ENCODE measurements around the gene NPTX2.

The NPTX2 gene

DNA sequence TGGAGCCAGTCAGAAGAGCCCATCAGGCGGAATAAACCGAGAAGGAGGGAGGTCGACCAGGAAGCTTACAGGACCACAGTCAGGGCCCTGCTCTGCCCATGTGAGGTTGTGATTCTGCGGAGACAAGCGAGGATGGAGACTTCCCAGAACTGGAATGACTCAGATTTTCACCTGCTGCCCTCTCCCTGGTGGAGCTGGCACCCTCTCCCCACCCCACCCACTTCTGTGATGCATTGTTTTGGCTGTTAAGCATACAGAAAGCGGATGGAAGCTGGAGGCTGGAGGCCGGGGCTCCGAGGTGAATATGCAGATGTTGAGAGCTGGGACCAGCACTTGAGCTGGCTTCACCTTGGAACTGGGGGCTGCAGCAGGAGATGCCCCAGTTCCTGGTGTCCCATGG, 57.4 kb downstream of the NPTX2 start:
- Histone ChIP-seq H3K4me3 (ENCODE audit: low read depth, low read length) (no peak overlapping the region), H3K9me3 (ENCODE audit: control insufficient read depth, insufficient read depth, low read depth, low read length) (peaks cover 11% of the 10 kb centered on the region), H3K27me3 (ENCODE audit: control insufficient read depth, insufficient read depth, low read length) (peaks cover 37% of the 10 kb centered on the region), H3K9ac (ENCODE audit: low read length) (no peak overlapping the region), H3K27ac (ENCODE audit: low read depth, low read length) (no peak overlapping the region), H3K4me1 (ENCODE audit: control insufficient read depth, insufficient read depth, low read length) (no peaks in the 10 kb centered on the region), H3K36me3 (ENCODE audit: control insufficient read depth, insufficient read depth, low read length) (no peaks in the 10 kb centered on the region)

DNA sequence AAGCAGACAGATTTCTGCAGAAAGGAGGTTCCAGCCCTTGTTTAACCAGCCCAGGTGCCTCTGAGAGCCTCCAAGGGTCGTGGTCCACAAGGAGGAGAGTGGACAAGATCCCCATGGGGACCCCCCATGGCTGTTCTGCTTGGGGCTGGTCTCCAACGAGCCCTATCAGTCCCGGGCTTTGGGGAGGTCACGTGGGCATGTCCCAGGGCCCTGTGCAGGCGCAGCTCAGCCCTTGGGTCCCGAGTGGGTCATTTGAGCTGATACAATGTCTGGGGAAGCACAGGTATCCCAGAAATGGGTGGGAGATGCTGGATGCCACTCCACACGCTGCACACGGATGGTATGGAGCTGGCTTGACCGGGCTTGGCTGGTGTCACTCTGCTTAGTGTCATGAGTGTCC, 57.8 kb downstream of the NPTX2 start:
- Histone ChIP-seq H3K27me3 (ENCODE audit: control insufficient read depth, insufficient read depth, low read length) (peaks cover 33% of the 10 kb centered on the region), H3K27ac (ENCODE audit: low read depth, low read length) (no peak overlapping the region), H3K36me3 (ENCODE audit: control insufficient read depth, insufficient read depth, low read length) (no peaks in the 10 kb centered on the region), H3K4me1 (ENCODE audit: control insufficient read depth, insufficient read depth, low read length) (no peaks in the 10 kb centered on the region), H3K9me3 (ENCODE audit: control insufficient read depth, insufficient read depth, low read depth, low read length) (peaks cover 11% of the 10 kb centered on the region), H3K9ac (ENCODE audit: low read length) (no peak overlapping the region), H3K4me3 (ENCODE audit: low read depth, low read length) (no peak overlapping the region)

DNA sequence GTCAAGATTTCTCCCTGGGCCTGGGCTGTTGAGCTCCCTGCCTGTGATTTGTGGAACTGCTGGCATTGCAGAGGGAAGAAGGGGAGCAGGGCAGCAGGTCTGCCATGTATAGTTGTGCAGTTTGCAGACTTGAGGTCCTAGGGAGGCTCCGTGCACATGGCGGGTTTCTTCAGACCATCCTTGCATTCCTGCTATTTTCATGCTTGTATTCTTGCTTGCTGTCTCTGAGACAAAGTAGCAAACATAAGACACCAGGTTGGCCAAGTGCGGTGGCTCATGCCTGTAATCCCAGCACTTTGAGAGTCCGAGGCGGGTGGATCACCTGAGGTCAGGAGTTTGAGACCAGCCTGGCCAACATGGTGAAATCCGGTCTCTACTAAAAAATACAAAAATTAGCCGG, 61.1 kb downstream of the NPTX2 start:
- Histone ChIP-seq H3K9ac (ENCODE audit: low read length) (no peak overlapping the region), H3K9me3 (ENCODE audit: control insufficient read depth, insufficient read depth, low read depth, low read length) (peaks cover 2% of the 10 kb centered on the region; the same call in 1 of the 2 replicates), H3K36me3 (ENCODE audit: control insufficient read depth, insufficient read depth, low read length) (no peaks in the 10 kb centered on the region), H3K27me3 (ENCODE audit: control insufficient read depth, insufficient read depth, low read length) (peaks cover 8% of the 10 kb centered on the region; the same call in 1 of the 2 replicates), H3K4me3 (ENCODE audit: low read depth, low read length) (no peak overlapping the region), H3K4me1 (ENCODE audit: control insufficient read depth, insufficient read depth, low read length) (no peaks in the 10 kb centered on the region), H3K27ac (ENCODE audit: low read depth, low read length) (no peak overlapping the region)
